Osteoblast (primary cell): ENCODE data around the gene YIF1B. TPM values are rescaled to one million over a fixed set of nuclear protein-coding genes. Genes with fewer than 3 reads are reported as not detected.
A peak's percentile ranks its signal among the peaks of the same experiment; 100 is the strongest.

Experiments
- DNase-seq: peaks from one replicate; pipeline ENCODE4 v3.0.0; 2011; ENCODE audit warnings: low spot score, mixed read lengths; ENCODE audit not compliant: insufficient read length; ENCODE audit errors: missing footprints
- H2AFZ ChIP-seq: 2 replicates; pipeline ENCODE4 v1.6.0; 2011; ENCODE audit warnings: mild to moderate bottlenecking, low read length
- H3K27ac ChIP-seq: 2 replicates; pipeline ENCODE4 v1.5.1; 2011; ENCODE audit warnings: mild to moderate bottlenecking, low read depth, low read length, moderate library complexity
- H3K27me3 ChIP-seq: 2 replicates; pipeline ENCODE4 v1.6.0; 2012; ENCODE audit warnings: mild to moderate bottlenecking, control low read depth, inconsistent platforms, low read length, moderate library complexity; ENCODE audit not compliant: insufficient read depth
- H3K36me3 ChIP-seq: 2 replicates; pipeline ENCODE4 v1.5.1; 2011; ENCODE audit warnings: mild to moderate bottlenecking, low read length, control low read depth, moderate library complexity; ENCODE audit not compliant: insufficient read depth
- H3K4me1 ChIP-seq: 2 replicates; pipeline ENCODE4 v1.5.1; 2011; ENCODE audit warnings: mild to moderate bottlenecking, low read length, control low read depth, moderate library complexity; ENCODE audit not compliant: insufficient read depth
- H3K4me2 ChIP-seq: 2 replicates; pipeline ENCODE4 v1.6.0; 2011; ENCODE audit warnings: mild to moderate bottlenecking, low read length; ENCODE audit not compliant: insufficient read depth
- H3K4me3 ChIP-seq: fragments of 200-600 bp; sonication (generic); 3 replicates; pipeline ENCODE4 v1.5.1; 2012; ENCODE audit warnings: mild to moderate bottlenecking, low read length, inconsistent platforms; ENCODE audit not compliant: insufficient read depth
- H3K79me2 ChIP-seq: 2 replicates; pipeline ENCODE4 v1.6.0; 2012; ENCODE audit warnings: mild to moderate bottlenecking, low read length, control low read depth, inconsistent platforms; ENCODE audit not compliant: insufficient read depth
- H3K9me3 ChIP-seq: 2 replicates; pipeline ENCODE4 v1.5.1; 2011; ENCODE audit warnings: low read depth, low read length, control low read depth
- H4K20me1 ChIP-seq: 2 replicates; pipeline ENCODE4 v1.6.0; 2012; ENCODE audit warnings: mild to moderate bottlenecking, low read length, control low read depth; ENCODE audit not compliant: insufficient read depth
- CTCF ChIP-seq: IDR thresholded peaks from 2 replicates; pipeline ENCODE4 v1.5.1; 2011; ENCODE audit warnings: mild to moderate bottlenecking, low read depth, low read length, moderate library complexity; ENCODE audit errors: extremely low read depth
- total RNA-seq: library from RNA; depleted of rRNA; stranded (reverse); fragments of >200 nt; gene quantifications from 2 replicates; pipeline ENCODE4 v1.2.3, GENCODE V29; 2012

YIF1B gene
- total RNA-seq, 1 donor = 55.0 TPM

GRCh38 chr19:38294090-38294489 is 21.7 kb downstream of the YIF1B start:
- Histone ChIP-seq H3K36me3 (no peaks in the 10 kb centered on the region), H3K4me2 (no peak overlapping the region), H3K79me2 (no peaks in the 10 kb centered on the region), H4K20me1 (no peaks in the 10 kb centered on the region), H2AFZ (no peak overlapping the region), H3K4me3 (no peak overlapping the region), H3K27me3 (no peaks in the 10 kb centered on the region), H3K9me3 (no peaks in the 10 kb centered on the region), H3K27ac (no peak overlapping the region), H3K4me1 (peaks cover 20% of the 10 kb centered on the region)
- no peak for TF ChIP-seq CTCF
- DNase-seq = no peak

GRCh38 chr19:38293281-38293680 is 22.5 kb downstream of the YIF1B start:
- H3K27me3 ChIP-seq = no peaks in the 10 kb centered on the region
- TF ChIP-seq CTCF = no peak
- peaks cover 14% of the 10 kb centered on the region for H3K4me1 ChIP-seq
- H3K4me3 ChIP-seq = no peak overlapping the region
- H3K79me2 ChIP-seq = no peaks in the 10 kb centered on the region
- H3K27ac ChIP-seq = no peak overlapping the region
- no peaks in the 10 kb centered on the region for H3K36me3 ChIP-seq
- no peak overlapping the region for H3K4me2 ChIP-seq
- H3K9me3 ChIP-seq = no peaks in the 10 kb centered on the region
- no peak overlapping the region for H2AFZ ChIP-seq
- H4K20me1 ChIP-seq = no peaks in the 10 kb centered on the region
- no peak for DNase-seq

GRCh38 chr19:38291855-38292254 is 23.9 kb downstream of the YIF1B start:
- H3K36me3 ChIP-seq = no peaks in the 10 kb centered on the region
- no peaks in the 10 kb centered on the region for H3K79me2 ChIP-seq
- no peaks in the 10 kb centered on the region for H4K20me1 ChIP-seq
- no peak overlapping the region for H3K4me3 ChIP-seq
- DNase-seq = no peak
- peaks cover 14% of the 10 kb centered on the region for H3K4me1 ChIP-seq
- no peaks in the 10 kb centered on the region for H3K27me3 ChIP-seq
- H3K27ac ChIP-seq = no peak overlapping the region
- no peak for TF ChIP-seq CTCF
- peak overlapping the region; percentile 51 for H2AFZ ChIP-seq
- no peaks in the 10 kb centered on the region for H3K9me3 ChIP-seq
- H3K4me2 ChIP-seq = no peak overlapping the region

- Histone ChIP-seq H3K4me1 (peaks cover 17% of the 10 kb centered on the region), H3K9me3 (no peaks in the 10 kb centered on the region), H3K27ac (peak overlapping the region; percentile 78), H3K36me3 (no peaks in the 10 kb centered on the region), H4K20me1 (no peaks in the 10 kb centered on the region), H3K27me3 (no peaks in the 10 kb centered on the region), H3K79me2 (no peaks in the 10 kb centered on the region), H3K4me3 (no peak overlapping the region), H3K4me2 (peak overlapping the region; percentile 29), H2AFZ (peak overlapping the region; percentile 84)
- no peak for TF ChIP-seq CTCF
- peak; percentile 98 for DNase-seq
Measured at GRCh38 chr19:38290631-38291147, 25.1 kb downstream of the YIF1B start.
